GM19372 (cell line): Measurements from ENCODE around the gene TASP1.
"Not testable (repeated sequence)": the region's sequence is repeated elsewhere in the genome, so short reads cannot be mapped to it uniquely, and the experiment has no call there.

Source experiments
- ATAC-seq: cut with Tn5 transposase; IDR thresholded peaks from one replicate; pipeline ENCODE4 v1.9.1; 2021; ENCODE audit warnings: mild to moderate bottlenecking, low read depth, moderate library complexity; ENCODE audit not compliant: unreplicated experiment

Gene TASP1

GRCh38 chr20:13638496-13639149 is at the start of gene TASP1:
TASP1 (minus strand) TSS chr20:13638932; CDS start chr20:13630078, 8,854 bp downstream.
- ATAC-seq: peak; percentile 99

- no peak for ATAC-seq
Measured at GRCh38 chr20:13687815-13688214, 49.1 kb upstream of the TASP1 start.

- no peak for ATAC-seq
Measured at GRCh38 chr20:13685623-13686022, 46.9 kb upstream of the TASP1 start.

- no peak for ATAC-seq
Measured at GRCh38 chr20:13684566-13685222, 46.0 kb upstream of the TASP1 start.

- ATAC-seq: no peak
Measured at GRCh38 chr20:13683833-13684232, 45.1 kb upstream of the TASP1 start.

- ATAC-seq: no peak
Measured at GRCh38 chr20:13681248-13682125, 42.8 kb upstream of the TASP1 start.

- ATAC-seq: no peak
Measured at GRCh38 chr20:13678944-13679343, 40.2 kb upstream of the TASP1 start.

- ATAC-seq: no peak
Measured at GRCh38 chr20:13677241-13677640, 38.5 kb upstream of the TASP1 start.

- ATAC-seq: no peak
Measured at GRCh38 chr20:13676682-13677081, 38.0 kb upstream of the TASP1 start.

GRCh38 chr20:13672690-13673089 is 34.0 kb upstream of the TASP1 start:
- no peak for ATAC-seq

GRCh38 chr20:13671916-13672378 is 33.2 kb upstream of the TASP1 start:
- ATAC-seq: no peak

GRCh38 chr20:13671512-13671911 is 32.8 kb upstream of the TASP1 start:
- ATAC-seq: no peak

- ATAC-seq: no peak
Measured at GRCh38 chr20:13670160-13670559, 31.4 kb upstream of the TASP1 start.

GRCh38 chr20:13665709-13666395 is 27.1 kb upstream of the TASP1 start:
- no peak for ATAC-seq

- no peak for ATAC-seq
Measured at GRCh38 chr20:13661070-13661685, 22.4 kb upstream of the TASP1 start.

GRCh38 chr20:13659288-13659687 is 20.6 kb upstream of the TASP1 start:
- ATAC-seq: peak; percentile 90

- ATAC-seq: not testable (repeated sequence)
Measured at GRCh38 chr20:13658060-13658459, 19.3 kb upstream of the TASP1 start.

- ATAC-seq: no peak
Measured at GRCh38 chr20:13656721-13657368, 18.1 kb upstream of the TASP1 start.

- ATAC-seq: no peak
Measured at GRCh38 chr20:13654463-13655023, 15.8 kb upstream of the TASP1 start.
